HG03095 (cell line): ENCODE data around the gene ARHGEF16.

Experiments used
- ATAC-seq: cut with Tn5 transposase; IDR thresholded peaks from one replicate; pipeline ENCODE4 v1.9.1; 2021; ENCODE audit warnings: moderate library complexity; ENCODE audit not compliant: unreplicated experiment

Gene ARHGEF16

DNA sequence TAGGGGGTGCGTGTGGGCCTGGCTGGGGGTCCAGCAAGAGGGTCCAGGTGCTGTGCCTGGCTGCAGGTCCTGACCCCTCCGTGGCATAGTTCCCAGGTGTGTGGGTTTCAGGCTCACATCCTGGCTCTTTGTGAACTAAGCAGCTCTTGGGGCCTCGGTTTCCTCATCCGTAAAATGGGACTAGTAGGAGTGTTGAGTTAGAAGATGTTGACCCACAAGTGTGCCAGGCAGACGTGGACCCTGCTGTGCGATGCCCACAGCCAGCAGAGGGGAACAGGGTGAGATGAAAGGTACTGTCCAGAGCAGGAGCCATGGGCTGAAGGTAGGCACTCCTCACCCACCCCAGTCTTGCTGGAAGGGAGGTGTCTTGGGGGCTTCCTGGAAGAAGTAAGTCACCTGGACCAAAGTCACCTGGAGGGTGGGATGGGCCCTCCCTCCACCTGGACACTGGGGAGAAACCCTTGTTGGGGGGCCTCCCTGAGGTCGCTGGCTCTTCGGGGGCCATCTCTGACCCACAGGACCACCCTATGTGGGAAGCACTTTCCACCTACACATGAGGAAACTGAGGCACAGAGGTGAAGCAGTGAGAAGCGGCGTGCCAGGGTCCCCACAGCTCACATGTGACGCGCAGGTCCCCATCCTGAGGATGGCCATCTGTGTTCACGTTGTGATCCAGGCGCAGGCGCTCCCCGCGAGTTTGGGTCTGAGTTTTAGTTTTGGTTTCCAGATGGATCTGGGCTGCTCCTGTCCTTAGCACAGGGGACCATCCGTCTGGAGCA, 1.4 kb downstream of the ARHGEF16 start:
- ATAC-seq = no peak

DNA sequence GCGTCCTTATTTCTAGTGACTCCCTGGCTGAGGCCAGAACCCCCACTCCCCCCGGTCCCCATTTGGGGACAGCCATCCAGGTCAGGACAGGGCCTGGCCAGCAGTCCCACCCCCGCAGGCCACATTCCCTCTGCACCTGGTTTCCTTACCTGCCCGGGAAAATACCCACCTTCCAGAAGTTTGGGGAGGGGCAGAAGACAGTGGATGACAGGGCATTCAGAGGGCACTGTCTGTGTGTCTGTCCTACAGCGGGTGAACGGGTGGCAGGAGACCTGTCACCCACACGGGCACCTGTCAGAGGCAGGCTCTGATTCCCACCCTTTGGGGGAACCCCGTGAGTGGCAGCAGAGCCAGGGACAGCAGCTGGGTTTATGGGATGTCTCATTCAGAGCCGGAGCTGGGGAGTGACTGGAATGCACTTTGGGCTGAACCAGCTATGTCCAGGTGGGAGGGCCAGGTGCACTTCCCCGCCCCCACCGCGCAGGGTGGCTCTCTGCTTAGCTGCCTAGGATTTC, 2.0 kb downstream of the ARHGEF16 start:
- ATAC-seq = no peak

DNA sequence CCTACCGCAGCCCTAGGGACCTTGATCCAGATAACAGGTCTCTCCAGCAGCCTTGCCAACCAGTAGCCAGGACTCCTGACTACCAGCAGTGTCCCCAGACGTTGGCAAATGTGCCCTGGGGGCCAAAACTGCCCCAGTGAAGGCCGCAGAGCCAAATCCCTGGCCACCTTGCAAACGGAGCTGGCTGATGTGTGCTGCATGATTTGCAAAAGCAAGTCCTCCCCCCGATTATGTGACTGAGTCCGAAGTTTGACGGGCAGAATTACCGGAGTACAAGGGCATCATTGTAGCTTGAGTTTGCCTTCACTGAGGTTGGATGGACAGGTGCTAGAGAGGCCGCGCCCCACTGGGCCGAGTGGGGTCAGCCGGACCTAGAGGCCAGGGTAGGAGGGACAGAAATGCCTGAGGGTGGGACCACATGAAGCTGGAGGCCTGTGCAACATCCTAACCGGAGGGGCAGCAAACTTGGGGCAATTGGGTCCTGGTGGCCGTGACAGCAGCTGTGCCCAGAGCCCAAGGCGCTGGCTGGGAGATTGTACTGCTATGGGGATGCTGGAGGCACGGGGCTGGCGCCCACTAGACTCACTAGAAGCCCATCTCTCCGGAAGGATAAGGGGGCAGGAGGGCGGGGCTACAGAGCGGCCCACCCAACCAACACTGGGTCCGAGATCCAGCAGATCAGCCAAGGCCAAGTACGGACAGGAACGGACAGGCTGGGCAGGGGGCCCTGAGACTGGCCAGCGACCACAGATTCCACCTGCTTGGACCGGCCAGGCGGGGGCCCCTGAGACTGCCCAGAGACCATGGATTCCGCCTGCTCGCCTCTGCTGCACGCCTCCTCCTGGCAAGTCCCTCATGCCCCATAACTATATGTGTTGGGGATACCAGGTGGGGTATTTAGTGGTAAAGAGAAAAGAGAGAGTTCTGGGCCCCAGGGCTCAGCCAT, 2.8 kb downstream of the ARHGEF16 start:
- ATAC-seq = no peak

DNA sequence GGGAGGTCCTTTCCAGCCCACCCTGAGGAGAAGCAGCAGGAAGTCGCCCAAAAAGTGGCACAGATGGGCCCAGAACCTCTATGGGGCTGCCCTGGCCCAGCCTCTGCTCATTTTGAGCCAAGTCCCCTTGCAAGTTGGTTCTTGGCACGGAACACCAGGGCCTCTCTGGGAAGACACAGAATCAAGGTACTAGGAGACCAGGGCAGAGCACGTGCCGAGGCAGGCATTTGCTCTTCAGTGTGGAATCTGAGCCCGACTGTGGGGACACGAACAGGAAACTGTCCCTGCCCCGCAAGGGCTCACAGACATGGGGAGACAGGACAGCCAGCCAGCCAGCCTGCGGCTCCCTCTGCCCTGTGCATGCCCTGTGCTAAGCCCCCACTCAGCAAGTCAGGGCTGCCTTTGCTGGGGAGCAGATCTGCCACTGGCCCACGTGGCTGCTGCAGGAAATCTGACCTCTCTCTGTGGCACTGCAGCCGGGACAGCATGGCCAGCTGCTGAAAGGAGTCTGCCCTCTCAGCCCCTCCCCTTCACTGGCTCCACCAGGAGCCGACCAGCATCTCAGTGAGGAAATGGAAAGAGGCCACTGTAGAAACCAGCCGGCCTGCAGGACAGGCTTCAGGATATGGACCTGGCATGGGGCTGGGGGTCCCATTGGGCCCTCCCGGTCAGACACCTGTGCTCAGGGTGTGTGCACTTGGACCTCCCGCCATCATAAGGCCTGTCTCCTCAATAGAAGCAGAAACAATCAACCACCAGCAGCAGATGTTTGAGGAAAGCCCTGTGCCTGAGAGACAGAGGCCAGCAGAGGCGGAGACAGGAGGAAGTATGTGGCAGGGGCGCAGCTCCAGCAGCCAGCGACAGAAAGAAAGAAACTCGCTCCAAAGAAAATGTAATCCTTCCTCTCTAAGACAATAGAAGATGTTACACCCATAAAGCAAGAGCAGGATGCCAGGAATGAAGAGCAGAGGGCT, 3.7 kb downstream of the ARHGEF16 start:
- ATAC-seq = no peak

DNA sequence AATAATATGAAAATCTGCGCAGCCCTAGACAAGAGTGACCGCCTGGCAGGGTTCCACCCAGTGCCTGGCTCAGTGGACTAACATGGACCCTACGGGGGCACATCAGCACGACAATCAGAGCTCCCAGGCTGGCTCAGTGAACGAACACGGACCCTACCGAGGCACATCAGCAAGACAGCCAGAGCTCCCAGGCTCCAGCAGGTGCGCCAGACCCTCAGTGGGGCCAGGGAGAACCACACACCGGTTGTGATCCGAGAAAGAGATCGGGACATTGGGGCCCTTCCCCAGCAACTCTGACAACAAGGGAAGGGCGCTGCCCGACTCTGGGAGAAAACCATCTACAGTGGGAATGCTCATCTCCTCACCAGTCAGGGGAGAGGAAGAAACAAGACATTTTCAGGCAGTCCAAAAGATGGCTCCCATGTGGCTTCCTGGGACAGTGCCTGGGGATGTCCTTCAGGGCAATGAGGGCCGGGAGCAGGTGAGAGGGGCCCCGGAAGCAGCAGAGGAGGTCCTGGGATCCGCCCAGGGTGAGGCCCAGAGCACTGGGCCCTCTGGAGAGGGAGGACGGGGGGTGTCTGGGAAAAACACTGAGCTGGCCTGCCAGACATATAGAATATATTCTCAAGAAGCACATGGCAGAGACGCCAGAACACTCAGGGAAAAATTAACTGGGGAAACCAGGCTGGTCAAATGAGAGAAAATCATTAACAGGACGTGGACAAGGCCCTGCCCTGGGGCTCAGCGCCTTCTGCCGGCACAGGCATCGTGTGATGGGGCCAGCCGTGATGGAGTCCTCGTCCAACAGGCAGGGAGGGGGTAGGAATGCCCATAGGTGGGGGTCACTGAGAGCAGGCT, 4.8 kb downstream of the ARHGEF16 start:
- no peak for ATAC-seq

- ATAC-seq = no peak
Observed at GRCh38 chr1:3459940-3460671, 5.6 kb downstream of the ARHGEF16 start.

DNA sequence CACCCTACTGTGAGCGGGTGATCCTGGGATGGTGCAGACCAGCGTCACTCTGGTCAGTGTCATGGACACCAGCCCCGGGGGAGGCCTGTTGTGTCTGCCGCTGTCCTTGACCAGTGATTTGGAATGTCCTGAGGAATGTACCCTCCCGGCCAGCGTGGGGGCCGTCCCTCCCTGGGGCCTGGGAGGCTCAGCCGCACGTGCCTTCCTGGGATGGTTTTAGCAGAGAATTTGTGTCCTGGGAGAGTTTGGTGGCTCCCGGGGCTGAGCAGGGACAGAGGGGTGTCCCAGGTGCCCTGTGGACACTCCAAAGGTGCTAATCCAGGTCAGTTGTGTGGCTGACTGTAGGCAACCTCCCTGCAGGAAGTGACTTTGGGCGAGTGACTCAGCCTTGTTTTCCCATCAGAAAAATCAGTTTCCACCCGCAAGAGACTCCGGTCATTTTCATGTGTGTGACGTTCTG, 6.2 kb downstream of the ARHGEF16 start:
- ATAC-seq = no peak

GRCh38 chr1:3461238-3461933, 6.9 kb downstream of the ARHGEF16 start:
- no peak for ATAC-seq

DNA sequence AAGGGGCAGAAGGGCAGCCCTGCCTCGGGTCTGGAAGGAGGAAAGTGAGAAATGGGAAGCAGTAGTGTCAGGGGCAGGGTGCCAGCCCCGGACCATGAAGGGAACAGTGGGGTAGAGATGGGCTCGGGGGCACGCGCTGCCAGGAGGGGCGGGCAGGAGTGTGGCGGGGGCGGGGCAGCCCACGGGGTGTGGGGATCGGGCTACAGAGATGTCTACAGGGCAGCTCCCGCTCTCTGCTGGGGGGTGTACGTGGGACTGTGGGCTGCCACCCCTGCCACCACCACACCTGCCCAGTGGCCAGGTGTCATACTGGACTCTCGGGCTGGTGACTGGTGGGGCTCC, 7.4 kb downstream of the ARHGEF16 start:
- no peak for ATAC-seq

- ATAC-seq = no peak
Observed at GRCh38 chr1:3462356-3463012, 8.0 kb downstream of the ARHGEF16 start.

GRCh38 chr1:3463013-3463385, 8.5 kb downstream of the ARHGEF16 start:
- no peak for ATAC-seq

DNA sequence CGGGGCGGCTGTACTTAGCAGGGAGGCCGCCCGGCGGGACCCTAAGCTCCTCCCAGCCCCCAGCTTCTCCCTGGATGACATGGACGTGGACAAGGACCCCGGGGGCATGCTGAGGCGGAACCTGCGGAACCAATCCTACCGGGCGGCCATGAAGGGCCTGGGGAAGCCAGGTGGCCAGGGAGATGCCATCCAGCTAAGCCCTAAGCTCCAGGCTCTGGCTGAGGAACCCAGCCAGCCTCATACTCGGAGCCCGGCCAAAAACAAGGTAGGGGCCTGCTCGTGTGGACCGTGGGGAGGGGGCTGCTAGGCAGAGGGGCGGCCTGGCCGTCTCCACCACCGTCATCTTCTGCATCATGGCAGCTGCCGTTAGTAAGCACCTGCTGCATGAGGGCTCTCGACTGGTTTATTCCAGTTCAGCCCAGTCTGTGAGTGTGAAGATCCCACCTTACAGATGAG, 9.0 kb downstream of the ARHGEF16 start:
- ATAC-seq = no peak

DNA sequence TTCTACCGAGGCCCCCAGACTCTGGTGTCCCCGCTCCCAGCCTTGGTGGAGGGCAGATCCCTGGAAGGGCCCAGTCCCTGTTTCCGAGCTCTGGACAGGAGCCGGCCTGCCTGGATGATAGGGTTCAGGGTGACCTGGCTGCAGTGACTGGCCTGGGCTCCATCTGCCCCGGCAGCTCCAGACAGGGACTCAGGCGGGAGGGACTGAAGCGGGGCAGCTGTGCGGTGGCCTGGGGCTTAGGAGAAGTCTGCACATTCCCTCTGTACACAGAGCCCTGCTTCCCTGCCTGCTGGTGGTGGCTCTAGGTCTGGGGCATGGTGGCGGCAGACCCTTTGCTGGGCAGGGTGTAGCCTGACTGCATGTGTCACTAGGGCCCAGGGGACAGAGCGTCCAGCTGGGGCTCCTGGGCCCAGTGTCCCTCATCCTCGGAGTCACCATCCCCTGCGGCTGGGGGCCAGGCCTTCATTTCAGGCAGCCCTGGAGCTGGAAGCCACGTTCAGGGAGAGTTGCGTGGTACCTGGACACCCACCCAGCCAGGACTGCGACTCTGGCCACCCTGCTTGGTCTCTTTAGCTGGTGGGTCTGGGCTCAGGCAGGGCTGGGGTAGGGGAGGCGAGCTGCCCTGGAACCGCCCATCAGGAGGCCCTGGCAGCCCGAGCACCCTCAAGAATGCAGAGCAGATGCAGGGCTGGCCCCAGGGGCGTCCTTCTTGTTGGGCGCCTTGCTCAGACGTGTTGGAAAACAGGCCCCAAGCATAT, 9.6 kb downstream of the ARHGEF16 start:
- ATAC-seq = no peak

GRCh38 chr1:3464649-3465025, 10.2 kb downstream of the ARHGEF16 start:
- ATAC-seq = no peak

DNA sequence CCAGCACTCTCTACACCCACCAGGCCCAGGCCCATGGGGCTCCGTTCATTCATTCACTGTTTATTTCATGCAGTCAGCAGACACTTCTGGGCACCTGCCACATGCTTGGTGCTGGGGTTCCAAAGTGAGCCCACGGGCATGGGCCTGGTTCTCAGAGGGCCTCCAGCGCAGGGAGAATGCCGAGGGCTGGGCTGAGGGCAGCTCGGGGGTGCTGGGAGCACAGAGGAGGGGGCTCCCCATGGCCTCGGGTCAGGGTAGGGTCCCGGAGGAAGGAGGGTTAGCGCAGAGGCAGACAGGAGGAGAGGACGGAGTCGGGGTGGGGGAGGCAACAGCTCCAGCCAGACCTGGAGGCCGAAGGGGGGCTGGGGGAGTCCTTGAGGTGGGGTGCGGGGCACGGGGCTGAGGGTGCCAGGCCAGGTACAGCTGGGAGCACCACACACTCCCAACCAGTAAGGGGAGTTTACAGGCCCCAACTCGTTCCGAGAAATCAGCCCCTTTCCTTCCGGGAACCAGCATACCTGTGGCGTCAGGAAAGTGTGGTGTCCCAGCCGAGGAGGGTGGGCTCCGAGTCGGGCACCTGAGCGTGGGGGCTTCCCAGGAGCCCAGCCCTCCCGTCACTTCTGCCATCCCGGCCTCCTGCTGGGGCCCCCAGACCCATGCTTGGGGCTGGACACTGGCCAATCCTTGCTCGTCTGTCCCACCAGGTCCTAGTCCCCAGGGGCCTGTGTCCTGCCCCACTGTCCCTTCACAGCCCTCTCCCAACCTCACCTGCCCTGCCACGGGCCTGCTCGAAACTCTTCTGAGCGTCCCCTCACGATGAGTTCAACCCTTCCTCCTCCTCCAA, 10.8 kb downstream of the ARHGEF16 start:
- no peak for ATAC-seq

DNA sequence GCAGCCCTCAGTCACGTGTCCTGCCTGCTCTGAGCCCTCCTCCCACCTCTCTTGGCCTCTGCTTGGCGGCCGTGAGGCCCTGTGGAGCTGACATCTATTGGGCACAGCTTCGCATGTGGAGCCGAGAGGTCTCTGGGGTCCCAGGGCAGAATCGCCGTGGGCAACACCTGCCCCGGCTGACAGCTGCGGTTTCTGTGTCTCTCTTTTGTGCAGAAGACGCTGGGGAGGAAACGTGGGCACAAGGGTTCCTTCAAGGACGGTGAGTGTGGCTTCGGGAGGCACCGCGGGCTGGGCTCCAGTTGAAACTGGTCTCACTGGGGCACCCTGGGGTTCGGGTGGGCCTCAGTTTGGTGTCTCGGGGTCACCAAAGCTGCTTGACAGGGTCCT, 11.5 kb downstream of the ARHGEF16 start:
- ATAC-seq = no peak
